K562 (cell line): ENCODE results near the gene PBX1.

ENCODE experiments used
- ARHGAP35 ChIP-seq: fragments of 450-650 bp; IDR thresholded peaks from 2 replicates; pipeline ENCODE4 v1.6.1; 2018; ENCODE audit not compliant: partially characterized antibody
- CBFA2T2 ChIP-seq: fragments of 450-650 bp; conservative IDR thresholded peaks from 2 replicates; pipeline ENCODE4 v1.6.1; 2017; ENCODE audit warnings: mild to moderate bottlenecking
- CHD2 ChIP-seq: IDR thresholded peaks from 2 replicates; pipeline ENCODE4 v1.6.1; 2011; ENCODE audit warnings: low read depth, low read length
- TAF1 ChIP-seq: IDR thresholded peaks from 2 replicates; pipeline ENCODE4 v1.6.1; 2011; ENCODE audit warnings: mild to moderate bottlenecking, low read length, moderate library complexity; ENCODE audit not compliant: insufficient read depth, control insufficient read depth, severe bottlenecking; ENCODE audit errors: extremely low read depth
- XRCC3 ChIP-seq: fragments of 450-650 bp; IDR thresholded peaks from 2 replicates; pipeline ENCODE4 v1.6.1; 2017; ENCODE audit warnings: mild to moderate bottlenecking, moderate library complexity
- TF ChIP-seq, protein P1 (sequence below), 2 experiments: fragments of 450-650 bp; IDR thresholded peaks; 2 replicates each; pipeline ENCODE4 v1.6.1; 2016
- TF ChIP-seq, protein P2 (sequence below), 2 experiments: fragments of 450-650 bp; formaldehyde crosslinking in 1 of 2; IDR thresholded peaks; 2 replicates each; pipeline versions ENCODE4 v1.4.0 to v1.6.1; 2014 to 2020; ENCODE audit warnings: mild to moderate bottlenecking in 2 of 2, borderline replicate concordance in 1 of 2, low read depth in 1 of 2
- TF ChIP-seq, protein P3 (sequence below): sonication (generic); formaldehyde crosslinking; IDR thresholded peaks from 2 replicates; pipeline ENCODE4 v1.8.0; 2022; ENCODE audit warnings: mild to moderate bottlenecking, missing genetic modification reagents
- TF ChIP-seq, protein P4 (sequence below): sonication (generic); formaldehyde crosslinking; IDR thresholded peaks from 2 replicates; pipeline ENCODE4 v1.9.0; 2022; ENCODE audit warnings: mild to moderate bottlenecking, missing genetic modification reagents
- TF ChIP-seq, protein P5 (sequence below): IDR thresholded peaks from 2 replicates; pipeline ENCODE4 v1.6.1; 2014; ENCODE audit warnings: antibody characterized with exemption

DNA sequence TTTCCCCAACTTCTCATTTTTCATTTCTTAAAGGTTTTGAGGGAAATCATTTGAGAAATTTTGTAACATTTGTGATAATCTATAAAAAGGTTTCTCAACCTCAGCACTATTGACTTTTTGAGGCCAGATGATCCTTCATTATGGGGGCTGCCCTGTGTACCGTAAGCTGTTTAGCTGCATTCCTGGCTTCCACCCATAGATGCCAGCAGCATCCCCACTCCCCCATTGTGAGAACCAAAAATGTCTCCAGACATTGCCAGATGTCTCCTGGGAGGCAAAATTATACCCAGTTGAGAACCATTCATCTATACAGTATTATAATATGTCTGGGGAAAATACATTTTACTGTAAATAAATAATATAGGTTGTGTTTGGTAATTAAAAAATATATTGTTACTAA lies 146.0 kb downstream of the PBX1 start:
- TF ChIP-seq CHD2: no peak
- no peak for TF ChIP-seq ARHGAP35
- TF ChIP-seq, protein P1, sequence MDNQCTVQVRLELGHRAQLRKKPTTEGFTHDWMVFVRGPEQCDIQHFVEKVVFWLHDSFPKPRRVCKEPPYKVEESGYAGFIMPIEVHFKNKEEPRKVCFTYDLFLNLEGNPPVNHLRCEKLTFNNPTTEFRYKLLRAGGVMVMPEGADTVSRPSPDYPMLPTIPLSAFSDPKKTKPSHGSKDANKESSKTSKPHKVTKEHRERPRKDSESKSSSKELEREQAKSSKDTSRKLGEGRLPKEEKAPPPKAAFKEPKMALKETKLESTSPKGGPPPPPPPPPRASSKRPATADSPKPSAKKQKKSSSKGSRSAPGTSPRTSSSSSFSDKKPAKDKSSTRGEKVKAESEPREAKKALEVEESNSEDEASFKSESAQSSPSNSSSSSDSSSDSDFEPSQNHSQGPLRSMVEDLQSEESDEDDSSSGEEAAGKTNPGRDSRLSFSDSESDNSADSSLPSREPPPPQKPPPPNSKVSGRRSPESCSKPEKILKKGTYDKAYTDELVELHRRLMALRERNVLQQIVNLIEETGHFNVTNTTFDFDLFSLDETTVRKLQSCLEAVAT (IDR thresholded peaks at IDR 0.05): no peak
- TF ChIP-seq XRCC3: no peak
- TF ChIP-seq, protein P2, sequence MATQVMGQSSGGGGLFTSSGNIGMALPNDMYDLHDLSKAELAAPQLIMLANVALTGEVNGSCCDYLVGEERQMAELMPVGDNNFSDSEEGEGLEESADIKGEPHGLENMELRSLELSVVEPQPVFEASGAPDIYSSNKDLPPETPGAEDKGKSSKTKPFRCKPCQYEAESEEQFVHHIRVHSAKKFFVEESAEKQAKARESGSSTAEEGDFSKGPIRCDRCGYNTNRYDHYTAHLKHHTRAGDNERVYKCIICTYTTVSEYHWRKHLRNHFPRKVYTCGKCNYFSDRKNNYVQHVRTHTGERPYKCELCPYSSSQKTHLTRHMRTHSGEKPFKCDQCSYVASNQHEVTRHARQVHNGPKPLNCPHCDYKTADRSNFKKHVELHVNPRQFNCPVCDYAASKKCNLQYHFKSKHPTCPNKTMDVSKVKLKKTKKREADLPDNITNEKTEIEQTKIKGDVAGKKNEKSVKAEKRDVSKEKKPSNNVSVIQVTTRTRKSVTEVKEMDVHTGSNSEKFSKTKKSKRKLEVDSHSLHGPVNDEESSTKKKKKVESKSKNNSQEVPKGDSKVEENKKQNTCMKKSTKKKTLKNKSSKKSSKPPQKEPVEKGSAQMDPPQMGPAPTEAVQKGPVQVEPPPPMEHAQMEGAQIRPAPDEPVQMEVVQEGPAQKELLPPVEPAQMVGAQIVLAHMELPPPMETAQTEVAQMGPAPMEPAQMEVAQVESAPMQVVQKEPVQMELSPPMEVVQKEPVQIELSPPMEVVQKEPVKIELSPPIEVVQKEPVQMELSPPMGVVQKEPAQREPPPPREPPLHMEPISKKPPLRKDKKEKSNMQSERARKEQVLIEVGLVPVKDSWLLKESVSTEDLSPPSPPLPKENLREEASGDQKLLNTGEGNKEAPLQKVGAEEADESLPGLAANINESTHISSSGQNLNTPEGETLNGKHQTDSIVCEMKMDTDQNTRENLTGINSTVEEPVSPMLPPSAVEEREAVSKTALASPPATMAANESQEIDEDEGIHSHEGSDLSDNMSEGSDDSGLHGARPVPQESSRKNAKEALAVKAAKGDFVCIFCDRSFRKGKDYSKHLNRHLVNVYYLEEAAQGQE (IDR thresholded peaks at IDR 0.05; ENCODE audit: borderline replicate concordance): no peak
- TF ChIP-seq, protein P2 (CRISPR knock-in tag; IDR thresholded peaks at IDR 0.05; ENCODE audit: low read depth): no peak
- TF ChIP-seq, protein P3, sequence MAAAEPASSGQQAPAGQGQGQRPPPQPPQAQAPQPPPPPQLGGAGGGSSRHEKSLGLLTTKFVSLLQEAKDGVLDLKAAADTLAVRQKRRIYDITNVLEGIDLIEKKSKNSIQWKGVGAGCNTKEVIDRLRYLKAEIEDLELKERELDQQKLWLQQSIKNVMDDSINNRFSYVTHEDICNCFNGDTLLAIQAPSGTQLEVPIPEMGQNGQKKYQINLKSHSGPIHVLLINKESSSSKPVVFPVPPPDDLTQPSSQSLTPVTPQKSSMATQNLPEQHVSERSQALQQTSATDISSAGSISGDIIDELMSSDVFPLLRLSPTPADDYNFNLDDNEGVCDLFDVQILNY (CRISPR knock-in tag): no peak
- no peak for TF ChIP-seq TAF1
- TF ChIP-seq CBFA2T2: no peak
- TF ChIP-seq, protein P4, sequence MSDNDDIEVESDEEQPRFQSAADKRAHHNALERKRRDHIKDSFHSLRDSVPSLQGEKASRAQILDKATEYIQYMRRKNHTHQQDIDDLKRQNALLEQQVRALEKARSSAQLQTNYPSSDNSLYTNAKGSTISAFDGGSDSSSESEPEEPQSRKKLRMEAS: no peak
- TF ChIP-seq, protein P5, sequence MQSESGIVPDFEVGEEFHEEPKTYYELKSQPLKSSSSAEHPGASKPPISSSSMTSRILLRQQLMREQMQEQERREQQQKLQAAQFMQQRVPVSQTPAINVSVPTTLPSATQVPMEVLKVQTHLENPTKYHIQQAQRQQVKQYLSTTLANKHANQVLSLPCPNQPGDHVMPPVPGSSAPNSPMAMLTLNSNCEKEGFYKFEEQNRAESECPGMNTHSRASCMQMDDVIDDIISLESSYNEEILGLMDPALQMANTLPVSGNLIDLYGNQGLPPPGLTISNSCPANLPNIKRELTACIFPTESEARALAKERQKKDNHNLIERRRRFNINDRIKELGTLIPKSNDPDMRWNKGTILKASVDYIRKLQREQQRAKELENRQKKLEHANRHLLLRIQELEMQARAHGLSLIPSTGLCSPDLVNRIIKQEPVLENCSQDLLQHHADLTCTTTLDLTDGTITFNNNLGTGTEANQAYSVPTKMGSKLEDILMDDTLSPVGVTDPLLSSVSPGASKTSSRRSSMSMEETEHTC: no peak
